ACC112 (cell line): Measurements from ENCODE around the gene HDAC4.
A peak's percentile ranks its signal among the peaks of the same experiment; 100 is the strongest.

Source experiments
- H2AFZ ChIP-seq: fragments of 200-600 bp; sonication (generic); one replicate; pipeline ENCODE4 v1.6.0; 2017; ENCODE audit warnings: antibody characterized with exemption, low read length; ENCODE audit not compliant: unreplicated experiment
- H3K27ac ChIP-seq: fragments of 200-600 bp; sonication (generic); 2 replicates; pipeline ENCODE4 v1.5.1; 2014; ENCODE audit warnings: low read depth, mild to moderate bottlenecking, antibody characterized with exemption, low read length, moderate library complexity
- H3K27me3 ChIP-seq: fragments of 200-600 bp; sonication (generic); 2 replicates; pipeline ENCODE4 v1.6.1; 2014; ENCODE audit warnings: mild to moderate bottlenecking, antibody characterized with exemption, low read length, moderate library complexity, mixed read lengths; ENCODE audit not compliant: insufficient read depth
- H3K36me3 ChIP-seq: fragments of 200-600 bp; sonication (generic); 2 replicates; pipeline ENCODE4 v1.6.1; 2016; ENCODE audit warnings: mild to moderate bottlenecking, antibody characterized with exemption, low read length, moderate library complexity, mixed read lengths; ENCODE audit not compliant: insufficient read depth
- H3K4me1 ChIP-seq: fragments of 200-600 bp; sonication (generic); one replicate; pipeline ENCODE4 v1.6.1; 2016; ENCODE audit warnings: low read length, mixed read lengths; ENCODE audit not compliant: insufficient read depth, unreplicated experiment, control insufficient read depth
- H3K4me3 ChIP-seq: fragments of 200-600 bp; sonication (generic); 2 replicates; pipeline ENCODE4 v1.5.1; 2014; ENCODE audit warnings: mild to moderate bottlenecking, low read depth, low read length
- H3K79me2 ChIP-seq: fragments of 200-600 bp; sonication (generic); one replicate; pipeline ENCODE4 v1.6.0; 2016; ENCODE audit warnings: low read length; ENCODE audit not compliant: control insufficient read depth, unreplicated experiment, insufficient read depth

The HDAC4 gene

GRCh38 chr2:239406316-239406995 lies 5.6 kb upstream of the HDAC4 start:
- Histone ChIP-seq H3K36me3 (no peaks in the 10 kb centered on the region), H3K79me2 (no peaks in the 10 kb centered on the region), H3K4me1 (no peaks in the 10 kb centered on the region), H3K4me3 (no peak overlapping the region), H2AFZ (no peak overlapping the region), H3K27ac (no peak overlapping the region), H3K27me3 (peaks cover 3% of the 10 kb centered on the region; the same call in 1 of the 2 replicates)

- no peak overlapping the region for H2AFZ ChIP-seq
- H3K36me3 ChIP-seq: no peaks in the 10 kb centered on the region
- peaks cover under 1% of the 10 kb centered on the region for H3K79me2 ChIP-seq
- no peak overlapping the region for H3K27ac ChIP-seq
- H3K4me3 ChIP-seq: no peak overlapping the region
- no peaks in the 10 kb centered on the region for H3K4me1 ChIP-seq
- H3K27me3 ChIP-seq: 0 out of 2 replicates have a peak, but pooled peaks cover 3% of the 10 kb centered on the region
These were observed 4.3 kb upstream of the HDAC4 start for GRCh38 chr2:239405071-239405470.

- peaks cover 9% of the 10 kb centered on the region for H3K4me1 ChIP-seq
- no peaks in the 10 kb centered on the region for H3K36me3 ChIP-seq
- H3K27me3 ChIP-seq: no peaks in the 10 kb centered on the region
- H3K4me3 ChIP-seq: peak overlapping the region; percentile 100
- peaks cover 25% of the 10 kb centered on the region for H3K79me2 ChIP-seq
- H2AFZ ChIP-seq: no peak overlapping the region
- no peak overlapping the region for H3K27ac ChIP-seq
These were observed 1.8 kb upstream of the HDAC4 start for GRCh38 chr2:239402666-239403065.

- H3K79me2 ChIP-seq: peaks cover 32% of the 10 kb centered on the region
- H3K4me1 ChIP-seq: peaks cover 9% of the 10 kb centered on the region
- H3K27ac ChIP-seq: peak overlapping the region; percentile 99
- H3K36me3 ChIP-seq: no peaks in the 10 kb centered on the region
- H2AFZ ChIP-seq: peak overlapping the region; percentile 88
- no peaks in the 10 kb centered on the region for H3K27me3 ChIP-seq
- H3K4me3 ChIP-seq: peak overlapping the region; percentile 100
These were observed 1.0 kb upstream of the HDAC4 start for GRCh38 chr2:239401881-239402233.

- Histone ChIP-seq H2AFZ (peak overlapping the region; percentile 88), H3K79me2 (peaks cover 32% of the 10 kb centered on the region), H3K27me3 (no peaks in the 10 kb centered on the region), H3K27ac (peak overlapping the region; percentile 99), H3K4me3 (peak overlapping the region; percentile 100), H3K4me1 (peaks cover 9% of the 10 kb centered on the region), H3K36me3 (no peaks in the 10 kb centered on the region)
These were observed 454 bp upstream of the HDAC4 start for GRCh38 chr2:239401067-239401880.

- Histone ChIP-seq H3K27me3 (no peaks in the 10 kb centered on the region), H3K4me1 (peaks cover 9% of the 10 kb centered on the region), H3K79me2 (peaks cover 36% of the 10 kb centered on the region), H3K4me3 (peak overlapping the region; percentile 82), H3K27ac (no peak overlapping the region), H3K36me3 (no peaks in the 10 kb centered on the region), H2AFZ (peak overlapping the region; percentile 7)
These were observed 762 bp downstream of the HDAC4 start for GRCh38 chr2:239399921-239400595.

- peak overlapping the region; percentile 82 for H3K4me3 ChIP-seq
- H3K27me3 ChIP-seq: no peaks in the 10 kb centered on the region
- peaks cover 9% of the 10 kb centered on the region for H3K4me1 ChIP-seq
- no peaks in the 10 kb centered on the region for H3K36me3 ChIP-seq
- peak overlapping the region; percentile 7 for H2AFZ ChIP-seq
- no peak overlapping the region for H3K27ac ChIP-seq
- peaks cover 36% of the 10 kb centered on the region for H3K79me2 ChIP-seq
These were observed 1.3 kb downstream of the HDAC4 start for GRCh38 chr2:239399433-239399920.

GRCh38 chr2:239398521-239398921 lies 2.3 kb downstream of the HDAC4 start:
- Histone ChIP-seq H3K79me2 (peaks cover 38% of the 10 kb centered on the region), H3K27ac (no peak overlapping the region), H3K36me3 (no peaks in the 10 kb centered on the region), H3K27me3 (no peaks in the 10 kb centered on the region), H3K4me1 (peaks cover 9% of the 10 kb centered on the region), H2AFZ (no peak overlapping the region), H3K4me3 (peak overlapping the region; percentile 82; the same call in 1 of the 2 replicates)

GRCh38 chr2:239397931-239398471 lies 2.8 kb downstream of the HDAC4 start:
- Histone ChIP-seq H3K4me1 (peaks cover 9% of the 10 kb centered on the region), H2AFZ (no peak overlapping the region), H3K27ac (no peak overlapping the region), H3K36me3 (no peaks in the 10 kb centered on the region), H3K79me2 (peaks cover 43% of the 10 kb centered on the region), H3K4me3 (no peak overlapping the region), H3K27me3 (no peaks in the 10 kb centered on the region)

GRCh38 chr2:239396881-239397681 lies 3.7 kb downstream of the HDAC4 start:
- no peaks in the 10 kb centered on the region for H3K36me3 ChIP-seq
- H3K27me3 ChIP-seq: no peaks in the 10 kb centered on the region
- peaks cover 51% of the 10 kb centered on the region for H3K79me2 ChIP-seq
- no peak overlapping the region for H3K4me3 ChIP-seq
- H3K4me1 ChIP-seq: peaks cover 9% of the 10 kb centered on the region
- no peak overlapping the region for H2AFZ ChIP-seq
- no peak overlapping the region for H3K27ac ChIP-seq
